Right ventricle myocardium superior (tissue), 1 donor: Measurements from ENCODE around the gene MIGA1. TPM values are rescaled to one million over a fixed set of nuclear protein-coding genes. Genes with fewer than 3 reads are reported as not detected.
A peak's percentile ranks its signal among the peaks of the same experiment; 100 is the strongest.
"Not testable (repeated sequence)": the region's sequence is repeated elsewhere in the genome, so short reads cannot be mapped to it uniquely, and the experiment has no call there.

Experiments used
- ATAC-seq: fragments of 200-7000 bp; cut with Tn5 transposase; one replicate; pipeline ENCODE4 v1.9.1; 2020; ENCODE audit warnings: mild to moderate bottlenecking; ENCODE audit not compliant: poor library complexity
- DNase-seq: peaks from one replicate; pipeline ENCODE4 v3.0.0-alpha.2; 2020
- intact Hi-C: fragments of 100-400 bp; cut with DNase I; formaldehyde crosslinking; loops from one replicate; pipeline ENCODE4 v1.11.2; 2022
- total RNA-seq: library from RNA; stranded (reverse); fragmentation: NEBNext Ultra II Directional; extraction: Animal tissue kit (Norgen Biotek cat#: 25700); gene quantifications from one replicate; pipeline ENCODE4 v1.2.1, GENCODE V29; 2021
- donor health status: DM: no; HTN: yes; CAD: no; lungs with severe emphysema.

Gene MIGA1
- total RNA-seq, 1 donor from 2014 or later, result 8.7 TPM

DNA sequence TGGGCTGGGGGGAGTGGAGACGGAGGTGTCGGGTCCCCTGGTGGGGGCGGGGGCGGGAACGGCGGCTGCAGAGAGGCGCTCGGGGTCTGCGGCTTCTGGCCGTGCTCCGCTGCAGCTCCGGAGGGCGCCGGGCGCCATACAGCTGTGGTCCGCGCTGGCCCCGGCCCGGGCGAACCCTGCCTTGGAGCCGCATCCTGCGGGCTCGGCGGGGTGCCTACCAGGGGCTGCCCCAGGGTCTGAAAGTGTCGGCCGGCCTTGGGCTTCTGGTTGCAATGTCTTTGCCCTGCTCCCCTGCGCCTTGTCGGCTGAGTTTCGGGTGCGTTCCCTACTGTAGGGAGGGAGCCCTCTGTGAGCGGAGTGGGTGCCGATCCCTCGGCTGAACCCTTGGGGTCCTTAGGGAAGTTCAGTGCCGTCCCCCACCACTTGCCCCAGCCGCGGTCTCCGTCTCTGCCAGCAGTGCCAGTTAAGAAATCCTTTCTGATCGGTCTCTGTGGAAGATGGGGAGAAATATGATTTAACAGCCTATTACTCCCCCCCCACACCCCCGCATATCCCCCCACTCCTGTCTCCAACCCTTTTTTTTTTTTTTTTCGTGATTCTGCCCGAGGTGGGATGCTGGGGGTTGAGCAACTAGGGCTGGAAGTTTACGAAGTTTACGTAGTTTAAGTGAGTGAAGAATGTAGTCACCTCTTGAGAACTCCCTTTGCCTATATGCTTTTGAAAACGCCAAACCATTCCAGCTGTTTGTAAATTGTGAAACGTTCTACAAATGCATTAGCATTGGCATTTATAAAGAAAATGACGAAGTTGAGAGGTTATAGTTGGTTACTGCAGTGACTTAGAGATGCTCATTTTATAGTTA, 109.6 kb downstream of the MIGA1 start:
- intact Hi-C loops, result no loop called here
- ATAC-seq, result peak; percentile 42
- DNase-seq, result peak; percentile 66

DNA sequence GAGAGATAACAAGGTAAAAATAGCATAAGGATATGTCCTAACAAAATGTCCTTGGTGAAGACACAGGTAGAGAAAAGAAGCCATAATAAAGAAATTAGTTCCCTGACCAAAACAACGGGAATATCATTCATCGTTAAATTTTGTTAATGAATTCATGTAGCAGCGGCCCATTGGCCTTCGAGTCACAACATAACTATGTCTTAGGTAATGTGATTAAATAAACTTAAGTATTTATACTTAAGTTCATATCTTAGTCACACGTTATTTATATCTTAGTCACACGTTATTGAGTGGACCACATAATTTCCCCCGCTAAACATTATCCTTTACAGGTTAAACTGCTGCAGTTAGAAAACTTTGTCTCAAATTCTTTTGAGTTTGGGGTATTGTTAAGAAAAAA, 110.2 kb downstream of the MIGA1 start:
- ATAC-seq (peak; percentile 15), DNase-seq (no peak)
- intact Hi-C loops, result loop anchor here (5.0 kb wide), 1 partner anchor 57 kb away; no protein-coding TSS in a partner anchor

GRCh38 chr1:77891200-77891599, 111.8 kb downstream of the MIGA1 start:
- ATAC-seq, result no peak
- intact Hi-C loops, result loop anchor here (5.0 kb wide), 1 partner anchor 59 kb away; no protein-coding TSS in a partner anchor
- DNase-seq, result no peak

DNA sequence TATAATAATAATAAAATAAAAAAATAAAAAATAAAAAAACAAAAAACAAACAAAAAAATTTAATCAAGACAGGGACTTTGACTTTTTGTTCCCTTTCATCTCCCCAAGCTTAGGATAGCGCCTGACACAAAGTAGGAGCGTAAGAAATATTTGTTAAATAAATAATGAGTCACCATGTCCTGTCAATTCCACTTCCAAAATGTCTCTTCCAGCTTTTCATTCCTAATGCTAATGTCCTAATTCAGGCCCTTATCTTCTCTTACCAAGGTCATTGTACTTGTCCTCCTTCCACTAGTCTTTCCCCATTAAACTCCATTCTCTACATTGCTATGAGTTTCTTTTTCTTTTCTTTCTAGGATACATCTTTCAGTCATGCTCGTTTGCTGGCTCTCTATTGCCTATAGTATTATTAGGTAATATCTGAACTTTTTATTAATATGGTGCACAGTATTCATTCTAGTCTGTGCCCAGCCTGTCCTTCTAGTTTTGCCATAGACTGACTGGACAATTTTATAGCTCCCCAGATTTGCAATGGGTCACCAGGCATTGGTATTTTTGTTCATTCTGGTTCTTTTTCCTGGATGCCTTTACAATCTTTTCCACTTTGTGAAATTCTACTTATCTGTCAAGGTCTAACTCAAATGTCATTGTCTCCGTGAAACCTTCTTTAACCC, 120.3 kb downstream of the MIGA1 start:
- DNase-seq, result no peak
- intact Hi-C loops, result no loop called here
- peak; percentile 66 for ATAC-seq

DNA sequence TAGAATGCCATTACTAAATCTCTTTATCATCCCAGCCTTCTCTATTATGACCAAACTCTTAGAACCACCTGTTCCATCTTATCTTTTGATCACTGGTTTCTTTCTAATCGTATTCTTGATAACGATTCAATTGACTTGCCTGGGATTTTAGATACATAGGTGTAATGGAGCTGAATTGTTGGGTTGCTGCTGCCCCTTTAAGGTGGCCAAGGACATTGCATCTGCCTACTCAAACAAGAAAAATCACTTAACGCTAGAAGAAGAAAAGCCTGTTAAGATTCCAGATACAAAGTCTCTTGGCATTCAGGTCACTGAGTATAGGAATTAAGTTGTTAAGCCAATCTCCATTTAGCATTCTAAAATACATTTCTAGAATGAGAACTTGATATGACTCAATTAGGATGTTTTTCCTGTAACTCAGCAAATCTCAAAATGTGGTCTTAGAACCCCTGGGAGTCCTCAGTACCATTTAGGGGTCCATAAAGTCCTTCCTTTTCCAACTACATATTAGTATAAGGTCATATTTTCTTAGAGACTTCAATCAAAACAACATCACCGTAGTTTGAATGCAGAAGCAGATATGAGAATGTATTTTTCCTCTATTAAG, 121.3 kb downstream of the MIGA1 start:
- DNase-seq (no peak), ATAC-seq (peak; percentile 55)
- intact Hi-C loops, result no loop called here

DNA sequence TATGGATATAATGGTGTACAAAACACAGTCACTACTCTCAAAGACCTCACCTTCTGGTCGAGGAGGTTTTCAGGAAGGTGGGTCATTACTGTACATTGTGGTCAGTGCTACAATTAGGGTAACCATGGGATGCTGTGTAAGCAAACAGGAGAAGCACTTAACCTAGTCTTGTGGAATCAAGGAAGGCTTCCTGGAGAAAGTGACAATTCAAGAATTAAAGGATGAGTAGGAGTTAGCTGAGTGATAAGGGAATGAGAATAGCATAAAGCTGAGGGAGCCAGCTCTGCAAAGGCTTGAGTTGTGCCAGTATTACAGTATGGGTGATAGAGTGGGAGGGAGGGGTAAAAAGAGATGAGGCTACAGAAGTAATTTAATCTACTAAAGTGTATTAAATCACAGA, 126.2 kb downstream of the MIGA1 start:
- no peak for ATAC-seq
- no peak for DNase-seq
- intact Hi-C loops, result no loop called here

DNA sequence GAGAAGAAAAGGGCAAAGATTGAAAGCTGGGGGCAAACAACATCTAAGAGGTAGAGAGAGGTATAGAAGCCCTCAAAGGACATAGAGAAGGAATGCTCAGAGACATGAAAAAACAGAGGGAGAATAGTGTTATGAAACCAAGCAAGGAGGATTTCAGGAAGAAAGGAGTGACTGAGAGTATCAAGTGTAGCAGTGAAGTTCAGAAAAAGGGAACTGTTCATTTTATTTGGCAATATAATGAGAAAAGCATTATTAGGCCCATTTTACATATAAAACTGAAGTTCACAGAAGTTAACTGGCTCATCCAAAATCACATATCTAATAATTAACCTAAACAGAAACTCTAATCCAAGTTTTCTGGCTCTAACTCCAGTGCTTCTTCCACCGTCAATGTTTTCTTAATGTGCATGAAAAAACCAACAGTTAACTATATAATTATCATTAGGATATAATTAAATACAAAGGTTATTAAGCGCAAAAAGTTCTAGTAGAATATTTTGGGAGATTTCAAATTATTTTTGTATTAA, 126.6 kb downstream of the MIGA1 start:
- intact Hi-C loops, result no loop called here
- no peak for ATAC-seq
- no peak for DNase-seq

DNA sequence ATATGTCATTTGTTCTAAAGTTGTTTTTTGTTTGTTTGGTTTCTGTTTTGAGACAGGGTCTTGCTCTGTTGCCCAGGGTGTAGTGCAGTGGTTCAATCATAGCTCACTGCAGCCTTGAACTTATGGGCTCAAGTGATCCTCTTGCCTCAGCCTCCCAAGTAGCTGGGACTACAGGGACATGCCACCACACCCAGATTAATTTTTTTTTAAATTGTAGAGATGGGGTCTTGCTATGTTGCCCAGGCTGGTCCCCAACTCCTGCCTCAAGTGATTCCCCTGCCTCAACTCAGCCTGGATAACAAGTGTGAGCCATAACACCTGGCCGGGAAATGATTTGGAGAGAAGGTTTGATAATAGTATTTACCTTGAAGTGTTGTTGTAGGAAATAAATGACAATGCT, 127.2 kb downstream of the MIGA1 start:
- no peak for ATAC-seq
- DNase-seq, result no peak
- intact Hi-C loops, result no loop called here

DNA sequence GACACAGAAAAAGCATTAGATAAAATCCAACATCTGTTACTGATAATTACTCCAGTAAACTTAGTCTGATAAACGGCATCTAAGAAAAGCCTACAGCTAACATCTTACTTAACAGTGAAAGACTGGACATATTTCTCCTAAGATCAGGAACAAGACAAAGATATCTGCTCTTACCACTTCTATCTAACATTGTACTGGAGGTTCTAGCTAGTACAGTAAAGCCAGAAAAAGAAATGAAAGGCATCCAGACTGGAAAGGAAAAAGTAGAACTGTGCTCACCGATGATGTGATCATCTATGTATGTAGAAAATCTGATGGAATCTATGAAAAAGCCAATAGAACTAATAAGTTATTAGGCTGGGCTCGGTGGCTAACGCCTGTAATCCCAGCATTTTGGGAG, 130.7 kb downstream of the MIGA1 start:
- intact Hi-C loops, result no loop called here
- ATAC-seq, result no peak
- no peak for DNase-seq

GRCh38 chr1:77918918-77919317, 139.5 kb downstream of the MIGA1 start:
- intact Hi-C loops, DNase-seq, ATAC-seq: not testable (repeated sequence)

- intact Hi-C loops, result no loop called here
- DNase-seq (no peak), ATAC-seq (no peak)
These were observed 146.1 kb downstream of the MIGA1 start for GRCh38 chr1:77925518-77925917.

- intact Hi-C loops, result no loop called here
- DNase-seq (no peak), ATAC-seq (no peak)
These were observed 146.5 kb downstream of the MIGA1 start for GRCh38 chr1:77925956-77926355.

- intact Hi-C loops, result no loop called here
- DNase-seq (no peak), ATAC-seq (no peak)
These were observed 147.3 kb downstream of the MIGA1 start for GRCh38 chr1:77926561-77927357.

- no peak for DNase-seq
- no peak for ATAC-seq
- intact Hi-C loops, result no loop called here
These were observed 148.0 kb downstream of the MIGA1 start for GRCh38 chr1:77927414-77927813.

Other genes with a start within 250 kb of the MIGA1 start
- gene ZZZ3, start 97.0 kb upstream of the MIGA1 start, total RNA-seq, result 30.3 TPM
- gene USP33, start 19.8 kb upstream of the MIGA1 start, total RNA-seq, result 22.0 TPM
- 370 TPM for gene NEXN, start 109.0 kb downstream of the MIGA1 start, total RNA-seq
- 47.9 TPM for gene FUBP1, start 199.4 kb downstream of the MIGA1 start, total RNA-seq
- 99.0 TPM for gene DNAJB4, start 225.3 kb downstream of the MIGA1 start, total RNA-seq